ENCODE data around the gene CHST13. TPM values are rescaled to one million over a fixed set of nuclear protein-coding genes. Genes with fewer than 3 reads are reported as not detected.
"Not testable (repeated sequence)": the region's sequence is repeated elsewhere in the genome, so short reads cannot be mapped to it uniquely, and the experiment has no call there.

Gene CHST13
- total RNA-seq, 1 donor from 2014 or later = not detected

DNA sequence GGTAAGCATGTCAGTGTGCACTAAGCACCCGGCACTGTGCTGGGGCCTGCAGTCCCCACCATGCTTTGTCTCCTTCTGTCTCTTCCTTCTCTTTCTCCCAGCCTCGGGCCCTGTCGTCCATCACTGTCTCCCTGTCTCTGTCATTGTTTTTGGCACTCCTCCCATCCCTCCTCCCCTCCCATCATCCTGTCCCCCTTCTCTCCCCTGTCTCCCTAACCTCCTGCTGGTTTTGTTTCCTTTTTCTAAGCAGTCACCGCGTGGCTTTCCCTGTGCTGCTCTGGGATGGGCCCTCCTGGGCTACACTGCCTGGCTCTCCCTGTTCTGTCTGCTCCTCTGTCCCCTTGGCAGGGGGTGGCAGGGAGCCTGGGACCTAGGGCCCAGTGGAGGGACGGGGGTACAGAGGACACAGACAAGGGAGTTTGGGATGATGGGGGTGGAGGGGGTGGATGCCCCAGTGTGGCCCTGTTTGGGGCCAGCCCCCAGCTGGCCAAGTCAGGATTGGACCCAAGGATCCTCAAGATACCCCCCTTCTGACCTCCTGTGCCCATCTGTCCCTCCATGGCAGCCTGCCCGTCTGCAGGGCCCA lies 5.7 kb downstream of the CHST13 start:
- TF ChIP-seq, protein P1, sequence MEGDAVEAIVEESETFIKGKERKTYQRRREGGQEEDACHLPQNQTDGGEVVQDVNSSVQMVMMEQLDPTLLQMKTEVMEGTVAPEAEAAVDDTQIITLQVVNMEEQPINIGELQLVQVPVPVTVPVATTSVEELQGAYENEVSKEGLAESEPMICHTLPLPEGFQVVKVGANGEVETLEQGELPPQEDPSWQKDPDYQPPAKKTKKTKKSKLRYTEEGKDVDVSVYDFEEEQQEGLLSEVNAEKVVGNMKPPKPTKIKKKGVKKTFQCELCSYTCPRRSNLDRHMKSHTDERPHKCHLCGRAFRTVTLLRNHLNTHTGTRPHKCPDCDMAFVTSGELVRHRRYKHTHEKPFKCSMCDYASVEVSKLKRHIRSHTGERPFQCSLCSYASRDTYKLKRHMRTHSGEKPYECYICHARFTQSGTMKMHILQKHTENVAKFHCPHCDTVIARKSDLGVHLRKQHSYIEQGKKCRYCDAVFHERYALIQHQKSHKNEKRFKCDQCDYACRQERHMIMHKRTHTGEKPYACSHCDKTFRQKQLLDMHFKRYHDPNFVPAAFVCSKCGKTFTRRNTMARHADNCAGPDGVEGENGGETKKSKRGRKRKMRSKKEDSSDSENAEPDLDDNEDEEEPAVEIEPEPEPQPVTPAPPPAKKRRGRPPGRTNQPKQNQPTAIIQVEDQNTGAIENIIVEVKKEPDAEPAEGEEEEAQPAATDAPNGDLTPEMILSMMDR (IDR thresholded peaks at IDR 0.05; ENCODE audit: insufficient read depth, low read length, poor library complexity, severe bottlenecking) = no peak
- no peak for DNase-seq (ENCODE audit: low read depth)
- Histone ChIP-seq H3K27me3 (ENCODE audit: control insufficient read depth, insufficient read depth, low read length) (peaks cover 26% of the 10 kb centered on the region), H3K36me3 (ENCODE audit: control insufficient read depth, insufficient read depth, low read length) (no peaks in the 10 kb centered on the region), H3K4me3 (ENCODE audit: low read depth, low read length) (no peak overlapping the region)

GRCh38 chr3:126530171-126531050 lies 6.5 kb downstream of the CHST13 start:
- H3K4me3 ChIP-seq (ENCODE audit: low read depth, low read length) = no peak overlapping the region
- TF ChIP-seq, protein P1 (IDR thresholded peaks at IDR 0.05; ENCODE audit: insufficient read depth, low read length, poor library complexity, severe bottlenecking) = no peak
- no peak for DNase-seq (ENCODE audit: low read depth)
- H3K36me3 ChIP-seq (ENCODE audit: control insufficient read depth, insufficient read depth, low read length) = no peaks in the 10 kb centered on the region
- H3K27me3 ChIP-seq (ENCODE audit: control insufficient read depth, insufficient read depth, low read length) = peaks cover 29% of the 10 kb centered on the region

DNA sequence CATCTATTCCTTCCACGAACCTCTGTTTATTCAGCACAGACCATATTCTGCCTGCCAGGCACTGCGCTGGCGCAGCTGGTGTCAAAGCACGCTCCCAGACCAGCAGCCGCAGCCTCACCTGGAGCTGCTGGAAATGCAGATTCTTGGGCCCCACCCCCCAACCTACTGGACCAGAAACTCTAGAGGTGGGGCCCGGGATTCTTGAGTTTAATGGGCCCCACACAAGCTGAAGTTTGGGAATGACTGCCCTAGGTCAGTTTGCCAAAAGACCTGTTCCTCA lies 7.0 kb downstream of the CHST13 start:
- no peak for DNase-seq (ENCODE audit: low read depth)
- Histone ChIP-seq H3K4me3 (ENCODE audit: low read depth, low read length) (no peak overlapping the region), H3K27me3 (ENCODE audit: control insufficient read depth, insufficient read depth, low read length) (peaks cover 29% of the 10 kb centered on the region), H3K36me3 (ENCODE audit: control insufficient read depth, insufficient read depth, low read length) (no peaks in the 10 kb centered on the region)
- TF ChIP-seq, protein P1 (IDR thresholded peaks at IDR 0.05; ENCODE audit: insufficient read depth, low read length, poor library complexity, severe bottlenecking) = no peak

- no peak overlapping the region for H3K4me3 ChIP-seq (ENCODE audit: low read depth, low read length)
- DNase-seq (ENCODE audit: low read depth) = no peak
- peaks cover 36% of the 10 kb centered on the region for H3K27me3 ChIP-seq (ENCODE audit: control insufficient read depth, insufficient read depth, low read length)
- H3K36me3 ChIP-seq (ENCODE audit: control insufficient read depth, insufficient read depth, low read length) = no peaks in the 10 kb centered on the region
- TF ChIP-seq, protein P1 (IDR thresholded peaks at IDR 0.05; ENCODE audit: insufficient read depth, low read length, poor library complexity, severe bottlenecking) = no peak
Observed at GRCh38 chr3:126533506-126533905, 9.6 kb downstream of the CHST13 start.

GRCh38 chr3:126534716-126535115 lies 10.8 kb downstream of the CHST13 start:
- peaks cover 36% of the 10 kb centered on the region for H3K27me3 ChIP-seq (ENCODE audit: control insufficient read depth, insufficient read depth, low read length)

GRCh38 chr3:126535636-126536035 lies 11.7 kb downstream of the CHST13 start:
- no peak for DNase-seq (ENCODE audit: low read depth)
- Histone ChIP-seq H3K36me3 (ENCODE audit: control insufficient read depth, insufficient read depth, low read length) (no peaks in the 10 kb centered on the region), H3K4me3 (ENCODE audit: low read depth, low read length) (no peak overlapping the region), H3K27me3 (ENCODE audit: control insufficient read depth, insufficient read depth, low read length) (peaks cover 32% of the 10 kb centered on the region)
- TF ChIP-seq, protein P1 (IDR thresholded peaks at IDR 0.05; ENCODE audit: insufficient read depth, low read length, poor library complexity, severe bottlenecking) = no peak

More at GRCh38 chr3:126534716-126535115, 10.8 kb downstream of the CHST13 start:
- H3K4me3 ChIP-seq (ENCODE audit: low read depth, low read length); H3K36me3 ChIP-seq (ENCODE audit: control insufficient read depth, insufficient read depth, low read length); DNase-seq (ENCODE audit: low read depth): not testable (repeated sequence)

Measured in kidney epithelial cell (primary cell).